AG04449 (cell line): ENCODE measurements around the gene GLT1D1.

Experiments used
- CTCF ChIA-PET: fragments of 350-600 bp; formaldehyde crosslinking; extraction: SDS; loops from one replicate; lab custom pipeline; 2021; ENCODE audit warnings: antibody characterized with exemption; lab: Yijun Ruan, JAX
- POLR2A ChIA-PET: fragments of 400-600, 350-600 bp; formaldehyde crosslinking; extraction: SDS; loops from one replicate; lab custom pipeline; 2020; ENCODE audit warnings: antibody characterized with exemption, inconsistent platforms; lab: Yijun Ruan, JAX
- DNase-seq: peaks from one replicate; pipeline ENCODE4 v3.0.0-alpha.2; 2010; ENCODE audit warnings: low read depth, low spot score
- H3K4me3 ChIP-seq: 2 replicates; pipeline ENCODE4 v1.5.1; 2011; ENCODE audit warnings: low read depth, mild to moderate bottlenecking, control low read depth, low read length
- TF ChIP-seq, protein P1 (sequence below): IDR thresholded peaks from one replicate; pipeline ENCODE4 v1.5.1; 2011; ENCODE audit warnings: mild to moderate bottlenecking, moderate library complexity, low read length, control low read depth, inconsistent platforms; ENCODE audit not compliant: insufficient read depth; ENCODE audit errors: missing control alignments

GLT1D1 gene

DNA sequence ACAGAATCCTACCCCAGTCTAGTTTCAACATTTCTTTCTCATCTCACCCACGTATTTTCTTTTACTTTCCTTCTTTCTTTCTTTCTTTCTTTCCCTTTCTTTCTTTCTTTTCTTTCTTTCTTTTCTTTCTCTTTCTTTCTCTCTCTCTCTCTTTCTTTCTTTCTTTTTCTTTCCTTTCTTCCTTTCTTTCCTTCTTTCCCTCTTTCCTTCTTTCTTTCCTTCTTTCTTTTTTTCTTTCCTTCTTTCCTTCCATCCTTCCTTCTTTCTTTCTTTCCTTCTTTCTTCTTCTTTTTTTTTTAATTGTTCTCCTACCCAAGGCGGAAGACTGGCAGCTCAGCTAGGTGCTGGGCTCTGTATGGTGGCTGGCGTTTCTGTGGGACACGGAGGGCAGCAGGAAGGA, 55.0 kb downstream of the GLT1D1 start:
- TF ChIP-seq, protein P1, sequence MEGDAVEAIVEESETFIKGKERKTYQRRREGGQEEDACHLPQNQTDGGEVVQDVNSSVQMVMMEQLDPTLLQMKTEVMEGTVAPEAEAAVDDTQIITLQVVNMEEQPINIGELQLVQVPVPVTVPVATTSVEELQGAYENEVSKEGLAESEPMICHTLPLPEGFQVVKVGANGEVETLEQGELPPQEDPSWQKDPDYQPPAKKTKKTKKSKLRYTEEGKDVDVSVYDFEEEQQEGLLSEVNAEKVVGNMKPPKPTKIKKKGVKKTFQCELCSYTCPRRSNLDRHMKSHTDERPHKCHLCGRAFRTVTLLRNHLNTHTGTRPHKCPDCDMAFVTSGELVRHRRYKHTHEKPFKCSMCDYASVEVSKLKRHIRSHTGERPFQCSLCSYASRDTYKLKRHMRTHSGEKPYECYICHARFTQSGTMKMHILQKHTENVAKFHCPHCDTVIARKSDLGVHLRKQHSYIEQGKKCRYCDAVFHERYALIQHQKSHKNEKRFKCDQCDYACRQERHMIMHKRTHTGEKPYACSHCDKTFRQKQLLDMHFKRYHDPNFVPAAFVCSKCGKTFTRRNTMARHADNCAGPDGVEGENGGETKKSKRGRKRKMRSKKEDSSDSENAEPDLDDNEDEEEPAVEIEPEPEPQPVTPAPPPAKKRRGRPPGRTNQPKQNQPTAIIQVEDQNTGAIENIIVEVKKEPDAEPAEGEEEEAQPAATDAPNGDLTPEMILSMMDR: no peak
- no peak overlapping the region for H3K4me3 ChIP-seq
- POLR2A ChIA-PET: no interaction called here
- CTCF ChIA-PET: no interaction called here
- no peak for DNase-seq

DNA sequence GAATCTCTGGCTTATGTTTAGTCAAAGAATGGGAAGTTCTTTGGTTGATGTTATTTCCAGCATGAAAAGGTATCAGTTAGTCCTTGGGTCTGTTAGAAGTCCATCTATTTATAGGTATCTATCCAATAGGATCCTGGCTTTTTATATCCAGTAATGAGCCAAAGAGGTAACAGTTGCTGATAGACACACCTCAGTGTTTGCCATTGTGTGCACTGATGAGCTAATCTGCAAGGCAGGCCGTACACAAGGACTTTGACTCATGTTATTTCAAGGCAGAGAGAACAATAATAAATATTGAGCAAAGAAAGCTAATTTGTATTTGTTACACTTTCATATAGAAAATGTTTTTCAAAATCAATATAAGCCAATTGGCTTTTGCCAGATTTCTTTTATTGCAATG, 56.4 kb downstream of the GLT1D1 start:
- H3K4me3 ChIP-seq: no peak overlapping the region
- TF ChIP-seq, protein P1: no peak
- ChIA-PET POLR2A (no interaction called here), CTCF (no interaction called here)
- DNase-seq: no peak

DNA sequence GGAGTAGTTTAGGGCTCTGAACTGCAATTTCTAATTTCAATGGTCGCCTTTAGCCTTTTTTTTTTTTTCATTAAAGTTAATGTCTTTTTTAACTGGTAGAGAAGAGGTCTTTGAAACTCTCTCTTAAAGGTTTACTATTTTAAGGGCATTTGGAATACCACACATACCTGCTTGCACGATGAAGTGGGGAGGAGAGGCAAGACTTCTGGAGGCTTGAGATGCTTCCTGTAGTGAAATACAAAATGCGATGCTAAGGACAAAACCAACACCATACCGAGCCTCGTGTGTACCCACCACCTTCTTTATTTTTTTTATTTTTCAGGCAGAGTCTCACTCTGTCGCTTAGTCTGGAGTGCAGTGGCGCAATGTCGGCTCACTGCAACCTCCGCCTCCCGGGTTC, 57.4 kb downstream of the GLT1D1 start:
- H3K4me3 ChIP-seq: no peak overlapping the region
- DNase-seq: no peak
- ChIA-PET CTCF (no interaction called here), POLR2A (no interaction called here)
- TF ChIP-seq, protein P1: no peak

DNA sequence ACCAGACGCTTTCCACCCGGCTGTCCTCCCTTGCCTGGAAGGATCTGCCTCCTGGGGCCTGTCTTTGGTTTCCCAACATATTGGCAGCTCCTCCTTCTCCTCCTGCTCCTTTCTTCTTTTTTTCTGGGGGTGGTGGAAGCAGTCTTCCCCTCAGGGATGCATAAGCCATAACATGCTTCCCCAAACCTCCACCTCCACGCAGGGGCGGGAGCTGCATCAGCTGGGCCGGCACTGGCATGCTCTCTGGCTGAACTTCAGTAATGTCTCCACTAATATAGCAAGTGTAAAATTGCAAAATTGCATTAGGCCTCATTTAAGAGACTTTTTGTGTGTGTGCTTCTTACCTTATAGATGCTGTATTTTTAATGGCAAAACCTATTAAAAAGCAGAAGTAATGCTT, 58.6 kb downstream of the GLT1D1 start:
- TF ChIP-seq, protein P1: no peak
- ChIA-PET POLR2A (no interaction called here), CTCF (no interaction called here)
- no peak for DNase-seq
- H3K4me3 ChIP-seq: no peak overlapping the region

DNA sequence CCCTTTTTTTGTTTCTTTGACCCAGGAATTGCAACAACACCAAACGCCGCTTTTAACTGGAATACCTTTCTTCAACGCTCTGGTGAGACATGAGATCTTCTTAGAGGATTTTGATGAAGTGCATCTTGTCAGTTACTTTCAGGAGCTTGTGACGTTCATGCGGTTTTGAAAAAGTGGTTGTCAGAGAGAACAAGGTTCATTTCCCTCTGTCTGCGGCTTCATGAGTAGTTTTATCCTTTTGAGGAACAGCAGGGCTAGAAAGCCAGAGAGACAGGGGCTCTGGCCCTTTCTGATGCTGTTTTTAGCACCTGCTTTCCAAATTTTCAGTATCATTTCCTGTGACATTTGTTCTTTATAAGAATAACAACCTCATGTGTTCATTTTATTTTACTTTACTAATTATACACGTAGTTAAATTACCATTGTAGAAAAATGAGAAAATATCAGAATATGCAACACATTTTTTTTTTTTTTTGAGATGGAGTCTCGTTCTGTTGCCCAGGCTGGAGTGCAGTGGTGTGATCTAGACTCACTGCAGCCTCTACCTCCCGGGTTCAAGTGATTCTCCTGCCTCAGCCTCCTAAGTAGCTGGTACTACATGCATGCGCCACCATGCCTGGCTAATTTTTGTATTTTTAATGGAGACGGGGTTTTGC, 61.8 kb downstream of the GLT1D1 start:
- ChIA-PET CTCF (no interaction called here), POLR2A (no interaction called here)
- no peak for DNase-seq
- no peak overlapping the region for H3K4me3 ChIP-seq
- TF ChIP-seq, protein P1: no peak

DNA sequence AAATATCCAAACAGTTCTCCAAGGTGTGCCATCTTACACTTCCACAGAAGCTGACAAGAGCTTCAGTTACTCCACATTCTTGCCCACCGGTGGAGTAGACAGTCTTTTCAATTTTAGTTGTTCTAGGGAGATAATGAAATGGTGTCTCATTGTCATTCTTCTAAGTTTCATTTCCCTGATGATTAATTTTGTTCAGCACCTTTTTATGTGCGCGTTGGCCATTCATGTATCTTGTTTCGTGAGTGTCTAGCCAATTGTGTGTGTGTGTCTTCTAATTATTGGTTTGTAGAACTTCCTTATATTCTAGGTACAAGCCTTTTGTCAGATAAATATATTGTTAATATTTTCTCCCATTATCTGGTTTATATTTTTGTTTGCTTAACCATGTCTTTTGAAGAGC, 63.1 kb downstream of the GLT1D1 start:
- DNase-seq: no peak
- H3K4me3 ChIP-seq: no peak overlapping the region
- POLR2A ChIA-PET: no interaction called here
- CTCF ChIA-PET: no interaction called here
- TF ChIP-seq, protein P1: no peak
